Thyroid gland (tissue), 4 donors: ENCODE results near the gene ITGAD.

Source experiments
- CTCF ChIP-seq, 6 experiments: fragments of 200-600 bp in 3 of 6; fragments of 450-650 bp in 3 of 6; sonication (generic) in 3 of 6; IDR thresholded peaks; one replicate each; pipeline ENCODE4 v1.5.1; 2016 to 2019; ENCODE audit warnings: antibody characterized with exemption in 6 of 6, mild to moderate bottlenecking in 2 of 6, inconsistent platforms in 1 of 6, moderate library complexity in 1 of 6
- POLR2A ChIP-seq, 2 donors: fragments of 450-650 bp; IDR thresholded peaks; one replicate each; pipeline ENCODE4 v1.6.1; 2017; ENCODE audit warnings: antibody characterized with exemption in 2 of 2, mild to moderate bottlenecking in 2 of 2, moderate library complexity in 1 of 2

DNA sequence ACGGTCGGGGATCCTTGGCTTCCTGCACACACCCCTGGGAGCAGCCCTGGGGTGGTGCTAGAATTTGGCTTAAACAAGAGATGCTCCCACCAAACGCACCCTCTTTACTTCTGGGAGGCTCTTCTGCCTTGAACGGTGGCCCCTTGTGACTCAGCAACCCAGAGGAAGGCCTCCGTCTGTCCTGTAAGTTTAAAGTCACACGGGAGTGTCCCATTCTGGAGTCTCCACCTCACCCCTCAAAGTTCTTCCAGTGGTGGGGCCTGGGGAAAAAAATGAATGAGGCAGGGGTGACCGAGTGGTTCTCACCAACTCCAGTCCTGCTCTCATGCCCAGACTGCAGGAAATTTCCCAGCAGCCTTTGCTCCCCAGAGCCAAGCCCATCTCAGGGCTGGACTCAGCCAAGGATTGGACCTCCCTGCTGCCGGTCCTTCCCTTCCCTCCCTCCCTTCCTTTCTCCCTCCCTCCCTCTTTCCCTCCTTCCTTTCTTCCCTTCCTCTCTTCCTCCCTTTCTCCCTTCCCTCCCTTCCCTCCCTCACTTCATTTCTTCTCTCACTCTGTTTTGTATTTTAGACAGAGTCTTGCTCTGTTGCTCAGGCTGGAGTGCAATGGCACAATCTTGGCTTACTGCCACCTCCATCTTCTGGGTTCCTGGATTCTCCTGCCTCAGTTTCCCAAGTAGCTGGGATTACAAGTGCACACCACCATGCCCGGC lies 11.4 kb downstream of the ITGAD start:
- TF ChIP-seq CTCF (IDR thresholded peaks at IDR 0.05) (no peak), POLR2A (IDR thresholded peaks at IDR 0.05) (no peak)
